ENCODE measurements around the gene EXOSC5. TPM values are rescaled to one million over a fixed set of nuclear protein-coding genes. Genes with fewer than 3 reads are reported as not detected.

Gene EXOSC5
- total and polyA plus RNA-seq, 2 experiments from 2014 or later: 13.7 to 21.2 TPM

GRCh38 chr19:41398598-41398997 is 1.4 kb upstream of the EXOSC5 start:
- peaks cover 3% of the 10 kb centered on the region for H3K4me1 ChIP-seq (ENCODE audit: insufficient read depth)
- H3K9me3 ChIP-seq (ENCODE audit: low read depth): no peaks in the 10 kb centered on the region
- no peaks in the 10 kb centered on the region for H4K20me1 ChIP-seq (ENCODE audit: insufficient read depth, poor library complexity, severe bottlenecking)
- H3K36me3 ChIP-seq (replicated peaks; ENCODE audit: insufficient read depth, low read depth): no peaks in the 10 kb centered on the region
- TF ChIP-seq EZH2 (IDR thresholded peaks at IDR 0.05; ENCODE audit: borderline replicate concordance) (no peak), EZH2phosphoT487 (IDR thresholded peaks at IDR 0.05; ENCODE audit: low read depth, severe bottlenecking, unreplicated experiment) (no peak)
- TF ChIP-seq, protein P1, sequence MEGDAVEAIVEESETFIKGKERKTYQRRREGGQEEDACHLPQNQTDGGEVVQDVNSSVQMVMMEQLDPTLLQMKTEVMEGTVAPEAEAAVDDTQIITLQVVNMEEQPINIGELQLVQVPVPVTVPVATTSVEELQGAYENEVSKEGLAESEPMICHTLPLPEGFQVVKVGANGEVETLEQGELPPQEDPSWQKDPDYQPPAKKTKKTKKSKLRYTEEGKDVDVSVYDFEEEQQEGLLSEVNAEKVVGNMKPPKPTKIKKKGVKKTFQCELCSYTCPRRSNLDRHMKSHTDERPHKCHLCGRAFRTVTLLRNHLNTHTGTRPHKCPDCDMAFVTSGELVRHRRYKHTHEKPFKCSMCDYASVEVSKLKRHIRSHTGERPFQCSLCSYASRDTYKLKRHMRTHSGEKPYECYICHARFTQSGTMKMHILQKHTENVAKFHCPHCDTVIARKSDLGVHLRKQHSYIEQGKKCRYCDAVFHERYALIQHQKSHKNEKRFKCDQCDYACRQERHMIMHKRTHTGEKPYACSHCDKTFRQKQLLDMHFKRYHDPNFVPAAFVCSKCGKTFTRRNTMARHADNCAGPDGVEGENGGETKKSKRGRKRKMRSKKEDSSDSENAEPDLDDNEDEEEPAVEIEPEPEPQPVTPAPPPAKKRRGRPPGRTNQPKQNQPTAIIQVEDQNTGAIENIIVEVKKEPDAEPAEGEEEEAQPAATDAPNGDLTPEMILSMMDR (IDR thresholded peaks at IDR 0.05; ENCODE audit: poor library complexity): no peak
- DNase-seq (ENCODE audit: low spot score): no peak
- H3K4me2 ChIP-seq: peak overlapping the region; percentile 94
- H2AFZ ChIP-seq: no peak overlapping the region
- peak overlapping the region; percentile 48 for H3K4me3 ChIP-seq
- H3K27me3 ChIP-seq: no peaks in the 10 kb centered on the region
- WGBS (ENCODE audit: low lambda C conversion rate, missing lambda C conversion rate): 76% methylated on average over 3 of the region's 3 CpGs
- no peaks in the 10 kb centered on the region for H3K9me2 ChIP-seq (replicated peaks; ENCODE audit: insufficient read depth)
- H3K27ac ChIP-seq: peak overlapping the region; percentile 89
- H3K79me2 ChIP-seq: peaks cover 31% of the 10 kb centered on the region

GRCh38 chr19:41398050-41398418 is 875 bp upstream of the EXOSC5 start:
- H3K36me3 ChIP-seq (replicated peaks; ENCODE audit: insufficient read depth, low read depth): no peaks in the 10 kb centered on the region
- peaks cover 31% of the 10 kb centered on the region for H3K79me2 ChIP-seq
- no peaks in the 10 kb centered on the region for H4K20me1 ChIP-seq (ENCODE audit: insufficient read depth, poor library complexity, severe bottlenecking)
- no peaks in the 10 kb centered on the region for H3K9me3 ChIP-seq (ENCODE audit: low read depth)
- H3K27ac ChIP-seq: peak overlapping the region; percentile 89
- no peak for DNase-seq (ENCODE audit: low spot score)
- H3K4me2 ChIP-seq: peak overlapping the region; percentile 94
- WGBS (ENCODE audit: low lambda C conversion rate, missing lambda C conversion rate): 2% methylated on average over 5 of the region's 5 CpGs
- peak overlapping the region; percentile 2 for H2AFZ ChIP-seq
- H3K9me2 ChIP-seq (replicated peaks; ENCODE audit: insufficient read depth): no peaks in the 10 kb centered on the region
- H3K27me3 ChIP-seq: no peaks in the 10 kb centered on the region
- peak overlapping the region; percentile 48 for H3K4me3 ChIP-seq
- peaks cover 3% of the 10 kb centered on the region for H3K4me1 ChIP-seq (ENCODE audit: insufficient read depth)
- TF ChIP-seq EZH2 (IDR thresholded peaks at IDR 0.05; ENCODE audit: borderline replicate concordance) (no peak), EZH2phosphoT487 (IDR thresholded peaks at IDR 0.05; ENCODE audit: low read depth, severe bottlenecking, unreplicated experiment) (no peak)

GRCh38 chr19:41395355-41395754 is 1.8 kb downstream of the EXOSC5 start:
- no peaks in the 10 kb centered on the region for H3K27me3 ChIP-seq
- no peaks in the 10 kb centered on the region for H4K20me1 ChIP-seq (ENCODE audit: insufficient read depth, poor library complexity, severe bottlenecking)
- DNase-seq (ENCODE audit: low spot score): no peak
- H2AFZ ChIP-seq: no peak overlapping the region
- no peak for TF ChIP-seq EZH2 (IDR thresholded peaks at IDR 0.05; ENCODE audit: borderline replicate concordance)
- TF ChIP-seq, protein P1 (IDR thresholded peaks at IDR 0.05; ENCODE audit: poor library complexity): no peak
- TF ChIP-seq EZH2phosphoT487 (IDR thresholded peaks at IDR 0.05; ENCODE audit: low read depth, severe bottlenecking, unreplicated experiment): no peak
- H3K4me3 ChIP-seq: no peak overlapping the region
- H3K79me2 ChIP-seq: peaks cover 29% of the 10 kb centered on the region
- peaks cover 3% of the 10 kb centered on the region for H3K4me1 ChIP-seq (ENCODE audit: insufficient read depth)
- WGBS (ENCODE audit: low lambda C conversion rate, missing lambda C conversion rate): 87% methylated on average over 6 of the region's 6 CpGs
- H3K9me3 ChIP-seq (ENCODE audit: low read depth): no peaks in the 10 kb centered on the region
- no peaks in the 10 kb centered on the region for H3K9me2 ChIP-seq (replicated peaks; ENCODE audit: insufficient read depth)
- H3K4me2 ChIP-seq: no peak overlapping the region
- no peaks in the 10 kb centered on the region for H3K36me3 ChIP-seq (replicated peaks; ENCODE audit: insufficient read depth, low read depth)
- H3K27ac ChIP-seq: no peak overlapping the region

- TF ChIP-seq EZH2 (IDR thresholded peaks at IDR 0.05; ENCODE audit: borderline replicate concordance) (no peak), EZH2phosphoT487 (IDR thresholded peaks at IDR 0.05; ENCODE audit: low read depth, severe bottlenecking, unreplicated experiment) (no peak)
- TF ChIP-seq, protein P1 (IDR thresholded peaks at IDR 0.05; ENCODE audit: poor library complexity): no peak
- Histone ChIP-seq H3K36me3 (replicated peaks; ENCODE audit: insufficient read depth, low read depth) (no peaks in the 10 kb centered on the region), H3K9me2 (replicated peaks; ENCODE audit: insufficient read depth) (no peaks in the 10 kb centered on the region), H4K20me1 (ENCODE audit: insufficient read depth, poor library complexity, severe bottlenecking) (no peaks in the 10 kb centered on the region), H3K4me3 (no peak overlapping the region), H2AFZ (no peak overlapping the region), H3K79me2 (peaks cover 7% of the 10 kb centered on the region), H3K4me1 (ENCODE audit: insufficient read depth) (peaks cover 3% of the 10 kb centered on the region), H3K9me3 (ENCODE audit: low read depth) (no peaks in the 10 kb centered on the region), H3K27me3 (no peaks in the 10 kb centered on the region), H3K27ac (no peak overlapping the region), H3K4me2 (no peak overlapping the region)
- WGBS (ENCODE audit: low lambda C conversion rate, missing lambda C conversion rate): 92% methylated on average over 12 of the region's 12 CpGs
- DNase-seq (ENCODE audit: low spot score): no peak
Observed at GRCh38 chr19:41392775-41393174, 4.4 kb downstream of the EXOSC5 start.
